Esophagus muscularis mucosa (tissue), 4 donors: ENCODE data around the gene VSTM2A. TPM values are rescaled to one million over a fixed set of nuclear protein-coding genes. Genes with fewer than 3 reads are reported as not detected.
A peak's percentile ranks its signal among the peaks of the same experiment; 100 is the strongest.
"Not testable (repeated sequence)": the region's sequence is repeated elsewhere in the genome, so short reads cannot be mapped to it uniquely, and the experiment has no call there.

Source experiments
- DNase-seq: peaks from one replicate; pipeline ENCODE4 v3.0.0-alpha.2; 2017; ENCODE audit errors: extremely low spot score
- H3K27ac ChIP-seq, 4 donors: fragments of 200-600 bp; sonication (generic); replicated peaks in 1 of 4; 1 replicate in 3 of 4; 2 replicates in 1 of 4; pipeline ENCODE4 v1.5.1; 2016 to 2019; ENCODE audit warnings: mild to moderate bottlenecking in 1 of 4
- H3K27me3 ChIP-seq, 4 donors: fragments of 200-600 bp; sonication (generic); one replicate each; pipeline versions ENCODE4 v1.5.1 to v1.6.0; 2016 to 2019
- H3K36me3 ChIP-seq, 4 donors: fragments of 200-600 bp; sonication (generic); one replicate each; pipeline ENCODE4 v1.5.1; 2016 to 2019
- H3K4me1 ChIP-seq, 4 donors: fragments of 200-600 bp; sonication (generic); one replicate each; pipeline ENCODE4 v1.5.1; 2016 to 2019
- H3K4me3 ChIP-seq, 4 donors: fragments of 200-600 bp; sonication (generic); 1 replicate in 2 of 4; 2 replicates in 2 of 4; pipeline ENCODE4 v1.5.1; 2016 to 2019; ENCODE audit warnings: mild to moderate bottlenecking in 4 of 4, moderate library complexity in 1 of 4
- H3K9me3 ChIP-seq, 4 donors: fragments of 200-600 bp; sonication (generic); 1 replicate in 3 of 4; 2 replicates in 1 of 4; pipeline ENCODE4 v1.5.1; 2016 to 2019
- CTCF ChIP-seq, 3 experiments: fragments of 200-600 bp in 2 of 3; fragments of 450-650 bp in 1 of 3; sonication (generic) in 2 of 3; IDR thresholded peaks; one replicate each; pipeline ENCODE4 v1.5.1; 2017 to 2019; ENCODE audit warnings: antibody characterized with exemption in 3 of 3, mild to moderate bottlenecking in 2 of 3, moderate library complexity in 1 of 3
- EP300 ChIP-seq: sonication (generic); formaldehyde crosslinking; IDR thresholded peaks from one replicate; pipeline ENCODE4 v1.6.1; 2017; ENCODE audit warnings: antibody characterized with exemption
- POLR2A ChIP-seq: fragments of 450-650 bp; IDR thresholded peaks from one replicate; pipeline ENCODE4 v1.6.1; 2017; ENCODE audit warnings: antibody characterized with exemption, moderate library complexity, mild to moderate bottlenecking, low read depth
- POLR2AphosphoS5 ChIP-seq, 2 donors: sonication (generic); formaldehyde crosslinking; IDR thresholded peaks; one replicate each; pipeline ENCODE4 v1.6.1; 2017; ENCODE audit warnings: antibody characterized with exemption in 2 of 2
- whole genome bisulfite sequencing: methylation state at CpG from one replicate; pipeline ENCODE4 v1.1.5; 2018; 5-methylcytosine and 5-hydroxymethylcytosine counted together
- intact Hi-C: fragments of 100-400 bp; cut with DNase I; formaldehyde crosslinking; loops from one replicate; pipeline ENCODE4 v1.15.1; 2023
- total RNA-seq, 4 donors: library from RNA; depleted of rRNA; stranded (reverse); fragments of >200 nt; gene quantifications; one replicate each; pipeline versions ENCODE4 v1.1.0 to v1.2.1, GENCODE V29; 2016

Gene VSTM2A
- total RNA-seq = under 1 TPM in 1 of 4 donors, not detected in 3; 0.83 TPM

- no peak for DNase-seq
Observed at GRCh38 chr7:54541669-54542625, at the start of gene VSTM2A. Gene VSTM2A (plus strand): TSS chr7:54542375. CDS start chr7:54542731, 356 bp downstream.

GRCh38 chr7:54504531-54504930 is 37.6 kb upstream of the VSTM2A start:
- H3K4me3 ChIP-seq, H3K27ac ChIP-seq, H3K4me1 ChIP-seq, H3K36me3 ChIP-seq, H3K9me3 ChIP-seq, intact Hi-C loops, H3K27me3 ChIP-seq, DNase-seq: not testable (repeated sequence)
- WGBS = 71% methylated on average over 5 of the region's 12 CpGs

More at GRCh38 chr7:54541669-54542625, at the start of gene VSTM2A:
- Histone ChIP-seq H3K4me3 (peak within 1 kb of the TSS; percentile 38 to 57 (median 44)), H3K4me1 (peaks cover 12 to 39% (median 30%) of the 10 kb centered on the region in 4 donors), H3K27ac (no peak within 1 kb of the TSS), H3K9me3 (no peaks in the 10 kb centered on the region), H3K36me3 (no peaks in the 10 kb centered on the region), H3K27me3 (peaks cover 5 to 88% (median 42%) of the 10 kb centered on the region in 4 donors)
- WGBS = 2% methylated on average over 43 of the region's 64 CpGs
- TF ChIP-seq POLR2AphosphoS5 (IDR thresholded peaks at IDR 0.05) (no peak), CTCF (IDR thresholded peaks at IDR 0.05) (no peak), EP300 (no peak), POLR2A (no peak)
- intact Hi-C loops = no loop called here

GRCh38 chr7:54529568-54529967 is 12.6 kb upstream of the VSTM2A start:
- Histone ChIP-seq H3K27me3 (no peaks in the 10 kb centered on the region), H3K4me3 (no peak overlapping the region), H3K9me3 (no peaks in the 10 kb centered on the region), H3K36me3 (no peaks in the 10 kb centered on the region), H3K27ac (no peak overlapping the region), H3K4me1 (no peaks in the 10 kb centered on the region)
- 56% methylated on average over 1 of the region's 1 CpG for WGBS
- intact Hi-C loops = loop anchor here (10.0 kb wide), 1 partner anchor 455 kb away; no protein-coding TSS in a partner anchor
- TF ChIP-seq CTCF (IDR thresholded peaks at IDR 0.05) (no peak), POLR2AphosphoS5 (IDR thresholded peaks at IDR 0.05) (no peak), EP300 (no peak), POLR2A (no peak)
- DNase-seq = no peak

- DNase-seq = no peak
- H3K4me3 ChIP-seq = no peak overlapping the region
- WGBS = 49% methylated on average over 3 of the region's 3 CpGs
- H3K9me3 ChIP-seq = no peaks in the 10 kb centered on the region
- H3K27ac ChIP-seq = no peak overlapping the region
- H3K36me3 ChIP-seq = no peaks in the 10 kb centered on the region
- H3K4me1 ChIP-seq = peaks cover 9 to 16% (median 14%) of the 10 kb centered on the region in 4 donors
- peaks cover 5 to 50% (median 20%) of the 10 kb centered on the region in 4 donors for H3K27me3 ChIP-seq
- no peak for TF ChIP-seq CTCF (IDR thresholded peaks at IDR 0.05)
- intact Hi-C loops = no loop called here
Observed at GRCh38 chr7:54538122-54538521, 4.1 kb upstream of the VSTM2A start.

GRCh38 chr7:54543051-54543488 is 895 bp downstream of the VSTM2A start:
- intact Hi-C loops = no loop called here
- no peak overlapping the region for H3K27ac ChIP-seq
- peaks cover 12 to 41% (median 31%) of the 10 kb centered on the region in 4 donors for H3K4me1 ChIP-seq
- no peaks in the 10 kb centered on the region for H3K9me3 ChIP-seq
- H3K36me3 ChIP-seq = no peaks in the 10 kb centered on the region
- TF ChIP-seq EP300 (no peak), POLR2A (no peak), POLR2AphosphoS5 (IDR thresholded peaks at IDR 0.05) (no peak), CTCF (IDR thresholded peaks at IDR 0.05) (no peak)
- no peak overlapping the region for H3K4me3 ChIP-seq
- DNase-seq = no peak
- H3K27me3 ChIP-seq = peaks cover 5 to 97% (median 41%) of the 10 kb centered on the region in 4 donors
- 9% methylated on average over 7 of the region's 7 CpGs for WGBS
